Stimulated activated CD4-positive, alpha-beta T cell treated with anti-CD3 and anti-CD28 coated beads, Interleukin-15, amount 100 ng/mL, for 48 hours (primary cell): ENCODE results near the gene TMEM127.
"Not testable (repeated sequence)": the region's sequence is repeated elsewhere in the genome, so short reads cannot be mapped to it uniquely, and the experiment has no call there.

Experiments used
- DNase-seq, 2 donors: peaks; one replicate each; pipeline ENCODE4 v3.0.0-alpha.2; 2020; ENCODE audit warnings: low read depth in 2 of 2

TMEM127 gene

GRCh38 chr2:96265840-96266679 lies at the start of gene TMEM127, which contains the start of gene CIAO1:
TSS of gene TMEM127 (minus strand) at chr2:96265997. CDS start at chr2:96265381, 616 bp downstream.
TSS of gene CIAO1 (plus strand) at chr2:96266225. CDS start at chr2:96266351, 126 bp downstream.
- DNase-seq = peak; percentile 98 to 99

- no peak for DNase-seq
Observed at GRCh38 chr2:96315005-96315399, 49.2 kb upstream of the TMEM127 start.

GRCh38 chr2:96308248-96308647 lies 42.5 kb upstream of the TMEM127 start:
- no peak for DNase-seq

- DNase-seq = no peak
Observed at GRCh38 chr2:96306370-96306769, 40.6 kb upstream of the TMEM127 start.

GRCh38 chr2:96305979-96306308 lies 40.1 kb upstream of the TMEM127 start:
- DNase-seq = no peak

- peak; percentile 88 to 89 for DNase-seq
Observed at GRCh38 chr2:96305091-96305978, 39.5 kb upstream of the TMEM127 start, which contains the start of gene SNRNP200. TSS of gene SNRNP200 (minus strand) at chr2:96305546. CDS start at chr2:96305437, 109 bp downstream.

GRCh38 chr2:96304606-96305005 lies 38.8 kb upstream of the TMEM127 start:
- no peak for DNase-seq

GRCh38 chr2:96301865-96302264 lies 36.1 kb upstream of the TMEM127 start:
- DNase-seq = no peak

- no peak for DNase-seq
Observed at GRCh38 chr2:96296925-96297324, 31.1 kb upstream of the TMEM127 start.

GRCh38 chr2:96294271-96294670 lies 28.5 kb upstream of the TMEM127 start:
- DNase-seq = not testable (repeated sequence)

- no peak for DNase-seq
Observed at GRCh38 chr2:96291751-96292150, 26.0 kb upstream of the TMEM127 start.

GRCh38 chr2:96287273-96287856 lies 21.6 kb upstream of the TMEM127 start:
- DNase-seq = no peak

- no peak for DNase-seq
Observed at GRCh38 chr2:96276787-96277499, 11.1 kb upstream of the TMEM127 start.

GRCh38 chr2:96274355-96275056 lies 8.7 kb upstream of the TMEM127 start:
- DNase-seq = no peak

- DNase-seq = no peak
Observed at GRCh38 chr2:96273763-96274162, 8.0 kb upstream of the TMEM127 start.

- no peak for DNase-seq
Observed at GRCh38 chr2:96271995-96272394, 6.2 kb upstream of the TMEM127 start.

GRCh38 chr2:96267159-96267971 lies 1.6 kb upstream of the TMEM127 start:
- peak; percentile 36 to 45 for DNase-seq

GRCh38 chr2:96265349-96265839 lies 403 bp downstream of the TMEM127 start:
- DNase-seq = peak in 1 of 2 donors; percentile 10

GRCh38 chr2:96264656-96265348 lies 995 bp downstream of the TMEM127 start:
- peak in 1 of 2 donors; percentile 5 for DNase-seq
